MCF 10A (cell line): ENCODE results near the gene SATB1. TPM values are rescaled to one million over a fixed set of nuclear protein-coding genes. Genes with fewer than 3 reads are reported as not detected.
"Not testable (repeated sequence)": the region's sequence is repeated elsewhere in the genome, so short reads cannot be mapped to it uniquely, and the experiment has no call there.

Experiments
- BruUV-seq: library from RNA; stranded (reverse); fragments of 400-500 nt; replicated peaks from 2 replicates; lab custom pipeline; 2021; lab: Mats Ljungman, UMichigan
- CTCF ChIA-PET: fragments of 300-600 bp; sonication (Branson Sonifier 250); formaldehyde crosslinking; extraction: SDS; loops from one replicate; lab custom pipeline; 2021; ENCODE audit warnings: antibody characterized with exemption, inconsistent platforms; lab: Yijun Ruan, JAX
- POLR2A ChIA-PET: fragments of 300-600, 350-650 bp; sonication (Branson Sonifier 250); formaldehyde crosslinking; extraction: SDS; loops from one replicate; lab custom pipeline; 2020; ENCODE audit warnings: antibody characterized with exemption, inconsistent platforms; lab: Yijun Ruan, JAX
- DNase-seq: peaks from one replicate; pipeline ENCODE4 v3.0.0-alpha.2; 2018; ENCODE audit not compliant: unreplicated experiment
- H3K27ac Mint-ChIP-seq: one replicate; pipeline ENCODE4 v1.8.0; 2022; ENCODE audit warnings: mild to moderate bottlenecking, low read depth, mixed read lengths; ENCODE audit not compliant: unreplicated experiment
- H3K27me3 Mint-ChIP-seq: one replicate; pipeline ENCODE4 v1.8.0; 2022; ENCODE audit warnings: mixed read lengths; ENCODE audit not compliant: insufficient read depth, unreplicated experiment
- H3K36me3 Mint-ChIP-seq: one replicate; pipeline ENCODE4 v1.8.0; 2022; ENCODE audit warnings: mild to moderate bottlenecking, moderate library complexity, mixed read lengths; ENCODE audit not compliant: insufficient read depth, unreplicated experiment
- H3K4me1 Mint-ChIP-seq: one replicate; pipeline ENCODE4 v1.8.0; 2022; ENCODE audit warnings: mixed read lengths; ENCODE audit not compliant: insufficient read depth, unreplicated experiment
- H3K4me3 Mint-ChIP-seq: one replicate; pipeline ENCODE4 v1.8.0; 2022; ENCODE audit warnings: mild to moderate bottlenecking, moderate library complexity, mixed read lengths; ENCODE audit not compliant: unreplicated experiment
- H3K9me3 Mint-ChIP-seq: one replicate; pipeline ENCODE4 v1.8.0; 2022; ENCODE audit warnings: mixed read lengths; ENCODE audit not compliant: unreplicated experiment
- CTCF ChIP-seq: fragments of 200-600 bp; IDR thresholded peaks from one replicate; pipeline ENCODE4 v1.8.0; 2022; ENCODE audit warnings: antibody characterized with exemption, mild to moderate bottlenecking; ENCODE audit not compliant: unreplicated experiment
- intact Hi-C: fragments of 100-400 bp; cut with micrococcal nuclease; formaldehyde crosslinking; loops from 2 replicates; pipeline ENCODE4 v1.14.1; 2022
- total RNA-seq: library from RNA; stranded (reverse); gene quantifications from 2 replicates; pipeline ENCODE4 v1.2.3, GENCODE V29; 2022

SATB1 gene
- total RNA-seq, 1 experiment from 2014 or later: 0.23 TPM

DNA sequence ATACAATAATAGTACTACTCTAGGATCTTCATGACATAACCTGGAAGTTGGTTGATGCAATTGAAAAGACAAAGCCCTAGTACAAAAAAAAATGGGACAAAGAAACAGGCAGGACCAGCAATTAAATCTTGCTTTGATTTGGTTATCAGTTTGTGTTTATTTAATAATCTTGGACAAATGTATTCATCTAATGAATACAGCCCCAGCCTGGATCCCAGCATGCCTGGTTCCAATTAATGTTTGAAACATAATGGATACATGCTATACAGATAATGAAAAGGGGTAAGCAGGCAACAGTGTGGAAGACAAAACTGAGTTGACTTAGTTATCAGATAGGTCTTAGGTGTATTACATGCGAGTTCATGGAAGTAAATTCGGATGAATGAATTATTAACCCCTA is 29.6 kb upstream of the SATB1 start:
- intact Hi-C loops: no loop called here
- TF ChIP-seq CTCF: no peak
- no TSS peak for BruUV-seq
- no peak for DNase-seq
- no peaks in the 10 kb centered on the region for H3K4me1 Mint-ChIP-seq
- H3K27me3 Mint-ChIP-seq: peaks cover 60% of the 10 kb centered on the region
- H3K27ac Mint-ChIP-seq: no peak overlapping the region
- H3K36me3 Mint-ChIP-seq: no peaks in the 10 kb centered on the region
- H3K4me3 Mint-ChIP-seq: no peak overlapping the region
- POLR2A ChIA-PET: no interaction called here
- H3K9me3 Mint-ChIP-seq: no peaks in the 10 kb centered on the region
- CTCF ChIA-PET: interaction anchor here (0.6 kb wide), 1 partner anchor 66 kb away, joined by 3 read pairs; no protein-coding TSS in a partner anchor

DNA sequence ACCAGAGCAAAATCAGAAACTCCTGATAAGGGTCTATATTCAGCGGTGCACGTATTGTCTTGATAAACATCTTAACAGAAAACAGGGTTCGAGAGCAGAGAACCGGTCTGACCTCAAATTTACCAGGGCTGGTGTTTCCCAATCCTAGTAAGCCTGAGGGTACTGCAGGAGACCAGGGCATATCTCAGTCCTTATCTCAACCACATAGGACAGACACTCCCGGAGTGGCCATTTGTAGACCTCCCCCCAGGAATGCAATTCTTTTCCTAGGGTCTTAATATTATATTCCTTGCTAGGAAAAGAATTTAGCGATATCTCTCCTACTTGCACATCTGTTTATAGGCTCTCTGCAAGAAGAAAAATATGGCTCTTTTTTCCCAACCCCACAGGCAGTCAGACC is 24.5 kb upstream of the SATB1 start:
- intact Hi-C loops, POLR2A ChIA-PET, H3K36me3 Mint-ChIP-seq, H3K4me1 Mint-ChIP-seq, H3K9me3 Mint-ChIP-seq, DNase-seq, BruUV-seq, H3K4me3 Mint-ChIP-seq, H3K27ac Mint-ChIP-seq: not testable (repeated sequence)
- H3K27me3 Mint-ChIP-seq: peaks cover 84% of the 10 kb centered on the region
- CTCF ChIA-PET: interaction anchor here (0.5 kb wide), 1 partner anchor 763 kb away, joined by 3 read pairs; no protein-coding TSS in a partner anchor

DNA sequence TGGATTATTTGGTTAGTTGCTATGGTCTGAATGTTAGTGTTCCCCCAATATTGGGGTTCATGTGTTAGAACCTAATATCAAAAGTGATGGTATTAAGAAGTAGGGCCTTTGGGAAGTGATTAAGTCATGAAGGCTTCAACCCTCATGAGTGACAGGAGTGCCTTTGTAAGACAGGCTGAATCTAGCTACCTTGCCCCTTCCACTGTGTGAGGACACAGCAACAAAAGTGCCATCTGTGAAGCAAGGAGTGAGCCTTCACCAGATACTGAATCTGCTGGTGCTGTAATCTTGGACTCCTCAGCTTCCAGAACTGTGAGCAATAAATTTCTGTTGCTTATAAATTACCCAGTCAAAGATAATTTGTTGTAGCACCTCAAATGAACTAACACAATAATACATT is 22.6 kb upstream of the SATB1 start:
- no peak for TF ChIP-seq CTCF
- ChIA-PET CTCF (interaction anchor here (0.7 kb wide), 1 partner anchor 479 kb away, joined by 4 read pairs; no protein-coding TSS in a partner anchor), POLR2A (no interaction called here)
- Mint-ChIP-seq H3K4me1 (no peaks in the 10 kb centered on the region), H3K36me3 (no peaks in the 10 kb centered on the region), H3K27me3 (peaks cover 84% of the 10 kb centered on the region), H3K27ac (no peak overlapping the region), H3K9me3 (peaks cover 8% of the 10 kb centered on the region), H3K4me3 (no peak overlapping the region)
- DNase-seq: no peak
- intact Hi-C loops: no loop called here
- BruUV-seq: no TSS peak

DNA sequence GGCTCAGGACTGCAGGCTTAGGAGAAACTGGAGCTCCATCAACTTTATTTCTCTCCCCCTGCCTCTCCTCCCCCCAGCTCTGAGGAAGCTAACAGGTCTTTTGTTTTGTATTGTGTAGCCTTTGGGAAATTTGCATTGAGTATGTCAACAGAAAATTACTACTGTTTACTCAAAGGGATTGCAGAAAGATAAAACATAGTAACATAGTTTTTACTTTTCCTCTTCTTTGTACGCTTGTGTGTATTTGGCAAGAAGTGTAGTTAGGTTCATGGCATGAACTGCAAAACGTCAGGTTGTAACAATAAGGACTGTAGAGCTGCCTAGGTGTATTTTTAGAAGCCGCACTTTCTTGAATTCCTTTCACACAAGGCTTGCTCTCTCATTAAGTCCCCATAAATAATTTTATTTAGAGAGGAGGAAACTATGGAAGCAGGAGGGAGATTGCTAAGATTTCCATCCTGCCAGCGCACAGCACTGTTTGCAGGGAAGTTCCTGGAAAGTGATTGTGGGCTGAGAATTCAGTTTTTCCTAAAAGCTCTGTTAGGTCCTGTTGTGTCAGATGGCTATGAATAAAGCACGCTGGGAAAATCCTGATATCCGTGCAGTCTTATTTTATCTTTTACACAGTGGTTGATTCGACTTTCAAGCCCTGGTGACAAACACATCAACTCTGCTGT is 21.1 kb upstream of the SATB1 start:
- no peaks in the 10 kb centered on the region for H3K4me1 Mint-ChIP-seq
- intact Hi-C loops: no loop called here
- no peak for DNase-seq
- POLR2A ChIA-PET: interaction anchor here (0.6 kb wide), 1 partner anchor 1395 kb away, joined by 3 read pairs; no protein-coding TSS in a partner anchor
- BruUV-seq: no TSS peak
- peaks cover 8% of the 10 kb centered on the region for H3K9me3 Mint-ChIP-seq
- CTCF ChIA-PET: interaction anchor here (0.6 to 1.6 kb wide), 5 partner anchors 10 to 546 kb away, joined by 3 read pairs; no protein-coding TSS in a partner anchor
- no peak for TF ChIP-seq CTCF
- H3K4me3 Mint-ChIP-seq: no peak overlapping the region
- H3K36me3 Mint-ChIP-seq: no peaks in the 10 kb centered on the region
- no peak overlapping the region for H3K27ac Mint-ChIP-seq
- H3K27me3 Mint-ChIP-seq: peaks cover 80% of the 10 kb centered on the region
